Nephron (organoid): Measurements from ENCODE around the gene BRD3OS.

Experiments used
- H3K27ac Mint-ChIP-seq, 3 experiments: 2 replicates each; pipeline ENCODE4 v1.8.0; 2020; ENCODE audit warnings: mixed read lengths in 3 of 3, mild to moderate bottlenecking in 2 of 3, moderate library complexity in 1 of 3
- H3K27me3 Mint-ChIP-seq: 2 replicates; pipeline ENCODE4 v1.8.0; 2021; ENCODE audit warnings: low read depth, mild to moderate bottlenecking, moderate library complexity, mixed read lengths
- H3K36me3 Mint-ChIP-seq: 2 replicates; pipeline ENCODE4 v1.8.0; 2020; ENCODE audit warnings: low read depth, mixed read lengths
- H3K4me1 Mint-ChIP-seq: 2 replicates; pipeline ENCODE4 v1.8.0; 2020; ENCODE audit warnings: mixed read lengths
- H3K4me3 Mint-ChIP-seq, 3 experiments: 2 replicates each; pipeline ENCODE4 v1.8.0; 2020; ENCODE audit warnings: mild to moderate bottlenecking in 3 of 3, mixed read lengths in 3 of 3, moderate library complexity in 2 of 3
- H3K9me3 Mint-ChIP-seq: 2 replicates; pipeline ENCODE4 v1.8.0; 2020; ENCODE audit warnings: mixed read lengths
- TF ChIP-seq, protein P1 (sequence below), 3 experiments: fragments of 200-600 bp; sonication (generic); IDR thresholded peaks; one replicate each; pipeline ENCODE4 v1.5.0; 2021; ENCODE audit warnings: antibody characterized with exemption in 3 of 3; ENCODE audit not compliant: unreplicated experiment in 3 of 3

Gene BRD3OS

DNA sequence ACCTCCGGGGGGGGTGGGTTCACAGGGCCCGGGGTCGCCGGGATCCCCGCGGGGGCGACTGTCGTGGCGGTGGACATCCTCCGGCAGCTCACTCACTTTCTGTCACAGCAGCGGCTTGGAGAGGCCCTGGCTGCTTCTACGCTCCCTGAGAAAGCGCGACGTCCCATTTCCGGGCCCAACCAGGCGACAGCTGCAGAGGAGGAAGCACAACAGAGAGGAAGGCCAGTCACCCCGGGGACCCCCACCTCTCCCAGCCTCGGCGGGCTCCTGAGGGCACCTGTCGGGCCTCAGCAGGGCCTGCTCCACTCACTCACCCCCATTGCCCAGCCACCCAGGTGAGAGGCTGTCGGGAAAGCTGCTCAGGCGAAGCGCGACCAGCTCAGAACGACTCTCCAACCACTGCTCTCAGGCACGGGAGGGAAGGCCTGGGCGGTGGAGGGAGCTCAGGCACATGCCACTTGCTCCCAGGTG, 28.2 kb downstream of the BRD3OS start:
- no peaks in the 10 kb centered on the region for H3K9me3 Mint-ChIP-seq
- H3K27me3 Mint-ChIP-seq = no peaks in the 10 kb centered on the region
- no peak overlapping the region for H3K4me3 Mint-ChIP-seq
- peaks cover 26% of the 10 kb centered on the region for H3K4me1 Mint-ChIP-seq
- peak overlapping the region in 1 of 3 experiments; percentile 69 for H3K27ac Mint-ChIP-seq
- peaks cover 12% of the 10 kb centered on the region for H3K36me3 Mint-ChIP-seq
- TF ChIP-seq, protein P1, sequence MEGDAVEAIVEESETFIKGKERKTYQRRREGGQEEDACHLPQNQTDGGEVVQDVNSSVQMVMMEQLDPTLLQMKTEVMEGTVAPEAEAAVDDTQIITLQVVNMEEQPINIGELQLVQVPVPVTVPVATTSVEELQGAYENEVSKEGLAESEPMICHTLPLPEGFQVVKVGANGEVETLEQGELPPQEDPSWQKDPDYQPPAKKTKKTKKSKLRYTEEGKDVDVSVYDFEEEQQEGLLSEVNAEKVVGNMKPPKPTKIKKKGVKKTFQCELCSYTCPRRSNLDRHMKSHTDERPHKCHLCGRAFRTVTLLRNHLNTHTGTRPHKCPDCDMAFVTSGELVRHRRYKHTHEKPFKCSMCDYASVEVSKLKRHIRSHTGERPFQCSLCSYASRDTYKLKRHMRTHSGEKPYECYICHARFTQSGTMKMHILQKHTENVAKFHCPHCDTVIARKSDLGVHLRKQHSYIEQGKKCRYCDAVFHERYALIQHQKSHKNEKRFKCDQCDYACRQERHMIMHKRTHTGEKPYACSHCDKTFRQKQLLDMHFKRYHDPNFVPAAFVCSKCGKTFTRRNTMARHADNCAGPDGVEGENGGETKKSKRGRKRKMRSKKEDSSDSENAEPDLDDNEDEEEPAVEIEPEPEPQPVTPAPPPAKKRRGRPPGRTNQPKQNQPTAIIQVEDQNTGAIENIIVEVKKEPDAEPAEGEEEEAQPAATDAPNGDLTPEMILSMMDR (IDR thresholded peaks at IDR 0.05; ENCODE audit: unreplicated experiment in 3 of 3) = no peak

DNA sequence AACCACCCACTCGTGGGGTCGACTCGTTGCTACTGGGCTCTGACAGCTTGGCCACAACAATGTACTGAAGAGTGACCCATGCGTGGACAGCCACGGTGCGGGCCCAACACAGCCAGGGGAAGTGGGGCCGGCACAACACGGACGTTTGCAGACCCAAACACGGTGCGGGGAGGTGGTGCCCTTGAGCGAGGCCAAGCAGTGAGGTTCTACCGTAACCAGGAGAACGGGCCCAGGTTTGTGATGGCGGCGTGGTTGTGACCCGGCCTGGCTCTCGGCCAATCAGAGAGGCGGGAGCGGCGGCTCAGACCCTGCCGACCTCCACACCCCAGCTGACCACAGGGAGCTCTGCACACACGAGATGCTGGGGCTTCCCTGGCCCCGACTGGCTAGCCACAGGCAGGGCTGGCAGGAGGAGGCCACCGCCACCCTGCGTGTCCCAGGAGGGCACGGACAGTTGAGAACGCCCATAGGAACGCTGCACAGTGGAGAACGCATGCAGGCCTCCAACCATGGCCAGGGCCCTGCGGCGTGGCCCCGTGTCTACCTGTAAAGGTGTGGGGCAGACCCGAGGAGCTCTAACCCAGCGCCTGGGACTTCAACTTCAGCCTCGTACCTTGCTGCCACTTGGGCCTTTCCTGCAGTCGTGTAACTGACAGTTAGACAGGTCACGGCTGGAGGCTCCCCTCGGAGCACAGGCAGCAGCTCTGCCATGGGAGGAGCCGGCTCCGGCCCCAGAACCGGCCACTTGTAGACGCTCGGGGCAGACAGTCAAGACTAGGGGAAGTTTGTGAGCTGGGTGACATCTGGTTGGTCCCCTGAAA, 28.9 kb downstream of the BRD3OS start:
- no peaks in the 10 kb centered on the region for H3K9me3 Mint-ChIP-seq
- H3K27ac Mint-ChIP-seq = peak overlapping the region in 1 of 3 experiments; percentile 69
- no peak overlapping the region for H3K4me3 Mint-ChIP-seq
- H3K4me1 Mint-ChIP-seq = peaks cover 33% of the 10 kb centered on the region
- peaks cover 9% of the 10 kb centered on the region for H3K36me3 Mint-ChIP-seq
- H3K27me3 Mint-ChIP-seq = no peaks in the 10 kb centered on the region
- TF ChIP-seq, protein P1 (IDR thresholded peaks at IDR 0.05; ENCODE audit: unreplicated experiment in 3 of 3) = no peak

DNA sequence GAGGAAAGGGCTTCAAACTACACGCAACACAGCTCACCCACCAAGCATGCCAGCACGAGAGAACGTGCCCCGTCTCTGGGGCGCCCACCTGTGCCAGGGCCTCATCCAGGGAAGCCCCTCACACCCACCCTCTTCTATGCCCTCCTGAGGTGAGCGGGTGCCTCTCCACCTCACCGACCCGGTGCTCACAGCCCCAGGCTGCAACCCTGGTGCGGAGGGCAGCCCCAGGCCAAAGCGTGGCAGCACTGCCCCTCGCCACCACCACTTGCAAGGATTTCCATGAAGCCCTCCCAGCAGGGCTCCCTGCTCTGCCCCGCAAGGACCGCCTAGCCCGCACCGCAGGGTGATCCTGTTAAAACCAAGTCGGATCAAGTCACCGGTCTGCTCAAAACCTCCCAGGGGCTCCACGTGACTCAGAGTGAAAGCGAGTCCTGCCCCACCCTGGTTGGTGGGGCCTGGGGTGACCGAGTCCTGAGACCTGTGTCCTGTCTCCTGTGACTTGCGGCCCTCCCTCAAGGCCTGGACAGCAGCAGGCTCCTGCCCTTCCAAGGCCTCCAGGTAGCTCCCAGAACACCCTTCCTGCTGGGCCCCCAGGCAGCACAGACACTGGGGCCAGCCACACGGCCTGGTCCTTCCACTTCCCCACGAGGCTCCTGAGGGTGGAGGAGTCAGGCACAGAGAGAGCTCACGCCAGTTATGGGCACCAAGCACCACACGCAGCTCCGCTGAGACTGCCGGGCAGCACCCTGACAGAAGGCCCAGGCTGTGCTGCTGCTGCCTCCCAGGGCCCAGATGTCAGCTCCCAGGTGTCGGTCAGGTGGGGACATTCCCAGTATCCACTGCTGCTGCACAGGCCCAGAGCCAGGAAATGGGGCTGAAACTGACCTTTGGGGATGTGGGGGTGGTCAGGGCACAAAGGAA, 29.9 kb downstream of the BRD3OS start:
- Mint-ChIP-seq H3K36me3 (peaks cover 9% of the 10 kb centered on the region), H3K27me3 (no peaks in the 10 kb centered on the region), H3K4me3 (no peak overlapping the region), H3K9me3 (no peaks in the 10 kb centered on the region), H3K27ac (peak overlapping the region in 1 of 3 experiments; percentile 44), H3K4me1 (peaks cover 38% of the 10 kb centered on the region)
- TF ChIP-seq, protein P1 (IDR thresholded peaks at IDR 0.05; ENCODE audit: unreplicated experiment in 3 of 3) = no peak

DNA sequence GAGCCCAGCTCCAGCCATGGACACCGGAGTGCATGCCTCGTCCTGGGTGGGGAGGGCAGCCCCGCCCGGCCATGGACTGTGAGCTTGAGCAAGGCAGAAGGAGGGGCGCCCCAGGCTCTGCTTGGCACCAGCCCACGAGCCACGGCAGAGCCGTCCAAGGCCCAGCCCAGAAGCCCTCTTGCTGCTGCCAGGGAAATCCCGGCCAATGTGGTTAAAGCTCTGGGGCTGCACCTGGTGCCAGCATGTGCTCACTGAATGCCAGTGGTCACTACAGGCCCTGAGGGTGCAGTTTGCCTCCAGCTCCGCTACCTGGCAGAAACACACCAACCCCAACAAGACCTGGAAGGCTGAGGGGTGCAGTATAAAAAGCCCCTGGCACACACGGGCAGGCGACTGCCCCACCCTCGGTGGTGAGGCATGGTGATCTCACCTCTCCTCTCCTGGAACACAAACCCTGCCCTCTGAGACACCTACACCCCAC, 30.7 kb downstream of the BRD3OS start:
- Mint-ChIP-seq H3K27me3 (no peaks in the 10 kb centered on the region), H3K4me3 (no peak overlapping the region), H3K9me3 (no peaks in the 10 kb centered on the region), H3K36me3 (peaks cover 8% of the 10 kb centered on the region), H3K27ac (peak overlapping the region in 2 of 3 experiments; percentile 44 to 66), H3K4me1 (peaks cover 44% of the 10 kb centered on the region)
- TF ChIP-seq, protein P1 (IDR thresholded peaks at IDR 0.05; ENCODE audit: unreplicated experiment in 3 of 3) = no peak

DNA sequence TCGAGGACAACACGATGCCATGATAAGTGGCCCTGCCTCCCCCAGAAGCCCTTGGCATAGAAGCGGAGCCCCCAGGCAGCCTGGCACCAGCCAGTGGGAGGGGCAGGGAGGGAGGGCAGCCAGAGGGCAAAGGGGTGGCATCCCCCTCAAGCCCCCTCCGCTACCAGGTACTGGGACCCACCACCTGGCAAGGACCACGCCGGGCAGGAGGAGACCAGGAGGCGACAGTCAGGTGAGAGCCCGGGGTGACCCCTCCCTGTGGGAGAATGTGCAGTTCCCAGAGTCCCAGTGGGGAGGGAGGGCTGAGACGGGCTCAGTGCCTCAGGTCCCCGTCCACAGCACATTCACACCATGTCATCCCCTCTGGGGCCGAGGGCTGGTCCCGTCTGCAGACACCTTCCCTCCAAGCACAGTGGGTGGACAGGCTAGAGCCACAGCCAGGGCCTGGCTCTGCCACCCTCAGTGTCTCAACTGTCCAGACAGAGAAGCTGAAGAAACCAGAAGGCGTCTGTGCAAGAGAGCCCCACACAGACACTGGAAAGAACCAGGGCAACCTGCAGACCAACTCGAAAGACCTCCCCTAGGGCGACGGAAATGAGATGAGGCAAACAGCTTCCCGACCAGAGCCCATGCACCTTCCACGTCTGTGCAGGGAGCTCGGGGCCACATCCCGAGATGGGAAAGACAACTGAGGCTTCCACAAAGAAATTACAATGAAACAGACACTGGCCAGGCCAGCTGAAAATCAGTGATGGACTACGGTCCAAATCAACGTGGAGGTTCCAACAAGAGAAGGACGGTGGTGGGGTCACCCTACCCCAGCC, 31.4 kb downstream of the BRD3OS start:
- Mint-ChIP-seq H3K36me3 (peaks cover under 1% of the 10 kb centered on the region), H3K4me1 (peaks cover 44% of the 10 kb centered on the region), H3K4me3 (peak overlapping the region in 1 of 3 experiments; percentile 50), H3K27me3 (no peaks in the 10 kb centered on the region), H3K9me3 (no peaks in the 10 kb centered on the region), H3K27ac (peak overlapping the region; percentile 44 to 66 (median 45))
- TF ChIP-seq, protein P1 (IDR thresholded peaks at IDR 0.05; ENCODE audit: unreplicated experiment in 3 of 3) = no peak
